Measurements from ENCODE around the gene NOC4L.
"Not testable (repeated sequence)": the region's sequence is repeated elsewhere in the genome, so short reads cannot be mapped to it uniquely, and the experiment has no call there.

Gene NOC4L

DNA sequence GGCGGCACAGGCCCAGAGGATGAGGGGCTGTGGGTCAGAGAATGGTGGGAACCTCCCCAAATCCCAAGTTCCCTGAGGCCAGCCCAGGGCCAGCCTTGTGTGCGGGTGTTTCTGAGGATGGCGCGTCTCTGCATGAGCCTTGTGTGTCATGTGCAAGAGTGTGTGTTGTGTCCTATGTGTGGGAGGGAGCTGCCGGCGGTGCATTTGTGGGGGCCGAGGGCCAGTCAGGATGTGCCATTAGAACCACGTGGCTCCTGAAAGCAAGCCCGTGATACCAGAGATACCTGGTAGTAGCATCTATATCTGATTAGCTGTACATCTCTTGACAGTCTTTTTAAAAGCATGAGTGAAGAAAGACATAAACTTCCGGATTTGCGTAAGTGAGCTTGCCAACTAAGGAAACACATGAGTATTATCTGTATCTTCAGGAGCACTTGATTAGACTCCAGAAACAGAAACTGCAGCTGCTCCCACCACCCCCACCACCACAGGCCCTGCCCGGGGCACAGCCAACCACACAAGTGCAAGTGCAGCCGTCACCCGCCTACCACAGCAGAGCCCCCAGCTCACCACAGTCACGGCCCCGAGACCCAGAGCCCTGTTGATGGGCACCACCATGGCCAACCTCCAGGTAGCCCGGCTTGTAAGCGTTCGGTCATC, 19.4 kb upstream of the NOC4L start:
- DNase-seq: no peak

DNA sequence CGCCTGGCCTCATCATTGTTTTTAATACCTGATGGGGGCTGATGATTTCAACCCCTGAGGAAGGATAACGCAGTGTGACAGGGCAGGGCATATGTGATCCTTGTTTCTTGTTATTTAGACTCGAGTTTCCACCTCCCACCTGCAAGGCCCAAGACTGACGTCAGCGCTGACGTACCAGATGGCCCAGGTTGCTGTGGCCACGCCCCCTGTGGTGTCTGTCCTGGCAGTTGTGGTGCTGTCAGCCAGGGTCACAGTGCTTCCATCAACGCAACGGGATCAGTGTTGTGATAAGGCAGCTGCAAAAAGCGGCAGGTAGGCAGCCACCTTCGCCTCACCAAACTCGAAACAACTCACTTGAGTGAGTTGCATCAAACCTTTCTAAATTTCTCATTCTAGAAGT, 18.5 kb upstream of the NOC4L start:
- DNase-seq: no peak

DNA sequence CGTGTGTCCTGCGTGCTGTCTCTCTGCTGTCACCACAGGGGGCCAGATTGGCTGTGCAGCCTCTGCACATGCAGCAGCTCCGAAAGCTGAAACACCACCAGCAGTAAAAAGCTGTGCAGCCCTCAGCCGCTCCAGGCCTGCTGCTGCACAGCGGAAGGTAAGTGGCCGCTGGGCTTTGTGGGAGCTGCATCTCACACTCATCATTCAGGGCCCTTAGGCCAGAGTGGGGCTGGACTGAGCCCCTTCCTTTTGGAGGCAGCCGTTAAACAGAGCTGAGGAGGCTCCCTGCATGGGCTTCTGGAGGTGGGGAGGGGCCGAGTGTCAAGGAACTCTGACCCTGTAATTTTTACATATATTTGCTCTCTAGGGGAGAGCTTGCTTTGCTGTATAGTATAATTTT, 17.2 kb upstream of the NOC4L start:
- DNase-seq: no peak

GRCh38 chr12:132129007-132129406, 15.2 kb upstream of the NOC4L start:
- DNase-seq: no peak

GRCh38 chr12:132130690-132131089, 13.6 kb upstream of the NOC4L start:
- DNase-seq: no peak

- DNase-seq: no peak
Observed at GRCh38 chr12:132131229-132131628, 13.0 kb upstream of the NOC4L start.

DNA sequence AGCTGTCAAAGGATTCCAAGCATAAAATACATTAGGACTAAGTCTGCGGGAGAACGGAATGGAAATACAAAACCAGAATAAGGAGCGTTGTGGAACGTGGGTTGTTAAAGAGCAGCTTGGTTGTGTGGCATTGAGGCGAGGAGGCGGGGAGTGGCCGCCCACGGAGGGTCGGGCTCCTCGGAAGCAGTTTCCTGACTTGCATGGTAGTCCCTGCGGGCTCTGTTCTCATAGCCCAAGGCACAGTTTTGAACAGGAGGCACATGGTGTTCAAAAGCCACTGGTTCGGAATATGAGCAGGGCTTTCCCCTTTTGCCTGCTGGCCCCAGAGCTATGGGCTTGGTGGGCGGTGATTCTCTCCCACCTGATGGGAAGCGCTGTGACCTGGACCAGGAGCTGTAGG, 12.3 kb upstream of the NOC4L start:
- no peak for DNase-seq

GRCh38 chr12:132132609-132133430, 11.4 kb upstream of the NOC4L start:
- no peak for DNase-seq

GRCh38 chr12:132133952-132134652, 10.2 kb upstream of the NOC4L start:
- no peak for DNase-seq

GRCh38 chr12:132134653-132135183, 9.5 kb upstream of the NOC4L start:
- DNase-seq: not testable (repeated sequence)

DNA sequence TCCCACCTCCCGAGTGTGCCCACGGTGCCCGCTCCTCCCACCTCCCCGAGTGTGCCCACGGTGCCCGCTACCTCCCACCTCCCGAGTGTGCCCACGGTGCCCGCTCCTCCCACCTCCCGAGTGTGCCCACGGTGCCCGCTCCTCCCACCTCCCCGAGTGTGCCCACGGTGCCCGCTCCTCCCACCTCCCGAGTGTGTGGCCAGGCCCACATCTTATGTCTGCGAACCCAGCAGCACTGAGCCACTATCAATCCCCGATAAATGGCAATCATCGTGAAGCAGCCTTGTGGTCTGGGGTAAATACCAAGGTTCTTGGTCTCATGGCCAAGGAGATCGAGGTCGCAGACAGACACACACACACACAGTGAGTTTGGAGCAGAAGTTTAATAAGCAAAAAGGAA, 8.0 kb upstream of the NOC4L start:
- DNase-seq: not testable (repeated sequence)

DNA sequence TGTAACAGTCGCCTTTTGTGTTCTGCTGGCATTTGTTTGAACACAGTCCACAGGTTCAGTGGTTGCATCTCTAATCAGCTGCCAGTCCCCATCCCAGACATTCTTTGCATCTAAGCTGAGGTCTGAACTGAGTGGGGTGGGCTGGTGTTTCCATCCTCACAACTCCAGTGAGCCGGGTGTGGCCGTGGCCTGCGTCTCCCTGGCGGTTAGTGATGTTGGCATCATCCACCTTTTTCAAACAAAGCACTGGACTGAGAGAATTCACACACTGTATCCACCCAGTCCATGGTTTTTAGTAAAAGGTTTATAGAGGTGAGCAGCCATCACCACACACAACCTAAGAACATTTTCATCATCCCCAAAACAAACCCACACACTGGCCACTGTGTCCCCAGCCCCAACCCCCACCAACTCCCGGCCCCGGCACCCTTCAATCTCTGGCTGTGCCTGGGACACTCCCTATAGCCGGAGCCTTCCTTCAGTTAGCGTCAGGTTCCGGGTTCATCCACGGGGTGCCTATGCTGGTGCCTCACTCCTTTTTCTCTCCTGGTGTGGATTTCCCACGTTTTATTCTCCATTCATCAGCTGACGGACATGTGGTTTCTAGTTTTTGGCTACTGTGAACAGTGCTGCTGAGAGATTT, 6.7 kb upstream of the NOC4L start:
- no peak for DNase-seq

DNA sequence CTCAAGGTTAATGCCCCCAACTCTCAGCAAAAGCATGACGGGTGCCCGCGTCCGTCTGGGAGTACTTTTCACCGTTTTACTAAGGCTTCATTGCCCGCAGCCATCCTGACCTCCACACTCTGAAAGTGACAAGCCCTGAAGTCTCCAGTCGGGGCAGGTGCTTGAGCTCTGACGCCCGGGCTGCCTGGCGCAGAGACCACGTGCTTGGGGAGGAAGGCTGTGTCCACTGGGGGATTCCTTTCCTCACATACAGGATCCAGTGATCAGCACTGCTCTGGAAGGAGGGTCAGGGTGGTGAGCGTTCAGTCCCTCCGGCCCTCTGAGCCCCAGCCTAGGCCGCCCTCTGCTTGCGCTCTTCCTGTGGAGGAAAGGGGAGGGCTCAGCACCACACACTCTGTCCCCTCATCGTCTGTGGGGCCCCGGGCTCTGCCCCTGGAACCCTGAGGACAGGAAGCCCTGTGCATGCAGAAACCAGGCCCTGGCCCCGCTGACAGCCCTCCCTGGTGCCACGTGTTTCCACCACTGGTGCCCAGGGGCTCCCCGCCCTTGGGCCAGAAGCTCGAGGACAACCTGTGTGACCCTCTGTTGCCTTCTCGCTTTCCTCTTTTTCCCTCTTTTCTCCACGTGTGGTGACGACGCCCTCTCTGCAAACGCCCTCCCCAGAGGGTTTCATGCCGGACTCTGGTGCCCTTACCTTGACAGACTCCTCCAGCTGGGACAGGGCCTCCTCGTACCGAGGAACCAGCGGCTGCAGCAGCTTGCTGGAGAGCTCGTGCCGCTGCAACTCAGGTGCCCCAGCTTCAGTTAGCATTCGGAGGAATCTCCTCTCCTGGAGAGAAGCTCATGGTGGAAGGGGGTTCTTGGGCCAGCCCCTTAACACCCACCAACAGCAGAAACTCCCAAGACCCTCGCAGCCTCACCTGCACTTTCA, 5.1 kb upstream of the NOC4L start:
- no peak for DNase-seq

DNA sequence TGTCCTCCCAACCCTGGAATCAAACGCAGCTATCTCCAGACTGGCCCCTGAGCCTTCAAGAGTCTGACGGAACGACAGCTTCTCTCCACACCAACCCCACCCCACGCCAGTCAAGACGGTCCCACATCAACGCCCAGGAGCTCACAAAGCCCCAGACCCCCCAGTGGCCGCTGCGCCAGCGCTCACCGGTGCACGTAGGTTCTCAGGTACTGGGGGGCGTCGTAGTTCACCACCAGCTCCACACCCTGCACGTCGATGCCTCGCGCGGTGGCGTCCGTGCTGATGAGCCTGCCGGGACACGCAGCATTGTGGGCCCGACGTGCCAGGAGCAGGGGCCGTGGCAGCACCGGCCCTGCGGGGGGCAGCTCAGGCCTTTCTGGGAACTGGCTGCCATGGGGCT, 4.3 kb upstream of the NOC4L start:
- DNase-seq: no peak

DNA sequence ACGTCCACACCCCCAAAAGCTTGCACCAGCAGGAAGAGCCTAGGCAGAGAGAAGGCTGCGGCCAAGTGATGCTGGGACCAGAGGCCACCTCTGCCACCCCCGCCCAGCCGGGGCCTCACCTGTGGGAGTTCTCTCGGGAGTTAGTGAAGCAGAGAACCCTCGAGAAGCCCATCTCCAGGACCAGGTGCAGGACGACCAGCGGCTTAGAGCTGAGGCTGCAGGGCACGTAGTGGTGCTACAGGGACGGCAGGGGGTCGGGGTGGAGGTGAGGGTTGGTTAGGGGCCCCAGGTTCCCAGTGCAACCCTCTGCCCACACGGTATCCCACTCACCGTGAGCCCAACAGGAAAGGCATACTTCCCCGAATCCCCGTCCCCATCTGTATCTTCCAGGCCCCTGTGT, 3.8 kb upstream of the NOC4L start:
- DNase-seq: no peak

GRCh38 chr12:132140918-132141841, 3.1 kb upstream of the NOC4L start:
- DNase-seq: no peak

GRCh38 chr12:132141976-132142678, 2.1 kb upstream of the NOC4L start:
- DNase-seq: no peak

- no peak for DNase-seq
Observed at GRCh38 chr12:132142679-132143335, 1.4 kb upstream of the NOC4L start.

GRCh38 chr12:132143336-132144071, 753 bp upstream of the NOC4L start:
- DNase-seq: no peak

All from effector CD8-positive, alpha-beta T cell (primary cell).